HG02588 (cell line): ENCODE measurements around the gene CDT1.

Experiments
- ATAC-seq: cut with Tn5 transposase; IDR thresholded peaks from one replicate; pipeline ENCODE4 v1.9.1; 2021; ENCODE audit warnings: mild to moderate bottlenecking, moderate library complexity; ENCODE audit not compliant: unreplicated experiment

The CDT1 gene

DNA sequence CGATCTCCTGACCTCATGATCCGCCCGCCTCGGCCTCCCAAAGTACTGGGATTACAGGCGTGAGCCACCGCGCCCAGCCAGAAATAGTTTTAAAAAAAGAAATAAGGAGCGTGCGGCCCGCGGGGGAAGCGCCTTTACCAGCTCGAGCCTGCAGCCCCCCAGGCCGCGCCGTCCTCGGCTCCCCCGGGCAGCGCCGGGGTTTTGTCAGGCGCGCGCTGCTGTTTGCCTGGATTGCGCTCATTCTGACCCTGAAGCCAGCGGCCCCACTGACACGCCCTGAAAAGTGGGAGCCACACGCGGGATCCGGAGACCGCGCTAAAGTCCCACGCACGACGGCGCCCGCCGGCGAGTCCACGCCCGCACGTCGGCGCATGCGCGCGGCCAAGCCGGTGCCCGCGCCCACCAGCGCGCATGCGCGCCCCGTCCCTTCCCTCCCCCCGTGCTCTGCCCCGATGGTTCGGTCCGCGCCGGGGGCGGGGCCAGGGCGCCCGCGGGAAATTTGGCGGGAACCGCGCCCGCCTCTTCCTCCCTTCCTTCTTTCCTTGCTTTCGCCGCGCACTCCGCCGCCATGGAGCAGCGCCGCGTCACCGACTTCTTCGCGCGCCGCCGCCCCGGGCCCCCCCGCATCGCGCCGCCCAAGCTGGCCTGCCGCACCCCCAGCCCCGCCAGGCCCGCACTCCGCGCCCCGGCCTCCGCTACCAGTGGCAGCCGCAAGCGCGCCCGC, at the start of gene CDT1:
CDT1 (plus strand) TSS at position 526 of the 724 bp plus-strand sequence; CDS start at position 569, 43 bp downstream.
- peak; percentile 62 for ATAC-seq

DNA sequence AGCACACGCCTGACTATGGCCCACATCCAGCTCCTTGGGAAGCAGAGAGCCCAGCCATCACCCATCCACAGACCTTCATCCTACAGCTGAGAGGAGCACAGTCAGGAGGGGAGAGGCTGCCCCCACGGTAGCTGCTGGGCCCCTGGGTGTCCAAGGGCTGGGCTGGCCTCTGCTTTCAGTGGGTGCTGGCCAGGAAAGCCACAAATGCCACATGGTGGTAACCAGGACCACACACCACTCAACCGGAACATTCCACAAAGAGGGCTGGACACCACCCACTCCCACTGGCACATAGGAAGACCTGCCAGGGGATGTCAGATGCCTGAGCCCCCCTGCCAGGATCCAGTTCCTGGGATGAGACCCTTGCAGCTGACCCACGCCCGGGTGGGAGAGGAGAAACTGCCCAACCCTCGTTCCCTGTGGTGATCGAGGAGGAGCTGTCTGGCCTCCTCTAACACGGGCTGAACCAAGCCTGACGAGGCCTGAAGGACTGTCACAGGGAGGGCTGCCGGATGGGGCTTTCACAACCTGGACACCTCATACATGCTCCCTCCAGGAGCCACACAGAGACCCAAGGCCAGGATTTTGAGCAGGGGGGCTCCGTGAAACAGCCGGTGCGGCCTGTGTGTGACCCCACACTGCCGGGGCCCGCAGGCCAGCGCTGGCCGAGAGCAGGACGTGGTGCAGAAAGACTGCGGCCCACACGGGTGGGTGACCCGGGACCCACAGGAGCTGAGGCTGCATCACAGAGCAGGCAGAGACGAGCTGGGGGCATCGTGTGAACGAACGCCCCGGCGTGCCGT, 49.3 kb upstream of the CDT1 start:
- ATAC-seq, result no peak

DNA sequence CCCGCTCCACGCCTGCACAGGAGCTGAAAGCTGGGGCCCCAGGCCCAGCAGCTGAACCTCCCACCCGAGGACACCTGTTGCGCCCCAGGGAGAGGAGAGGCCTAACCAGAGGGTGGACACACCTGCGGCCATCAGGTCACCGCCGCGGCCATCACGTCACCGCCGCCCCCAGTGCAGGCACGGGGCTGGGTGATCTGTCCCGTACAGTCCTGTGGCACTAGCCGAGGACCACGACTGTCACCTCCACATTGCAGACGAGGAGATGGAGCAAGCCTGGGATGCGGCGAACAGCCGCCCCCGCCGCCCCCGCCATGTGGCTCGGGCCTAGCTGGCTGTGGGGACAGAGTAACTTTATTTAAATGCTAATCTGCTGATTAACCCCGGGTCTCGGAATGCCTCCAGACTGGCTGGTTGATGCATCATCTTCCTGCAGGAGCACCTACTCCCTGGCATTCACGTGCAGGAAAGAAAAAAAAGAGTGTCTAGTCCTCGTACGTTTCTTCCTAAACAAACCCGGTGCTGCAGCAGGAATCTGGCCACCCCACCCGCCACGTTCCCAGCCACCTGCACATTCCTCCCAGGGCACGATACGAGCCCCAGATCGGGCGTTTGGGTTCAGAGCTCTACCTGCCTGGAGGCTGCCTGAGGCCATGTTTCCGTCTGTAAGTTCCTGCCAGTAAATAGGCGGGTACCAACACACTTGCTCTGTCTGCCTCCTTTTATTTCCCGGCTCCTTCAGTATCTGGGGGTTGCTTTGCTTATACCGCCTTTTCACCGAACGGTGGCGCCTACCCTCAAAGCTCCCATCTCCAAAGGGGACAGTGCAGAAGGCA, 48.5 kb upstream of the CDT1 start:
- no peak for ATAC-seq

DNA sequence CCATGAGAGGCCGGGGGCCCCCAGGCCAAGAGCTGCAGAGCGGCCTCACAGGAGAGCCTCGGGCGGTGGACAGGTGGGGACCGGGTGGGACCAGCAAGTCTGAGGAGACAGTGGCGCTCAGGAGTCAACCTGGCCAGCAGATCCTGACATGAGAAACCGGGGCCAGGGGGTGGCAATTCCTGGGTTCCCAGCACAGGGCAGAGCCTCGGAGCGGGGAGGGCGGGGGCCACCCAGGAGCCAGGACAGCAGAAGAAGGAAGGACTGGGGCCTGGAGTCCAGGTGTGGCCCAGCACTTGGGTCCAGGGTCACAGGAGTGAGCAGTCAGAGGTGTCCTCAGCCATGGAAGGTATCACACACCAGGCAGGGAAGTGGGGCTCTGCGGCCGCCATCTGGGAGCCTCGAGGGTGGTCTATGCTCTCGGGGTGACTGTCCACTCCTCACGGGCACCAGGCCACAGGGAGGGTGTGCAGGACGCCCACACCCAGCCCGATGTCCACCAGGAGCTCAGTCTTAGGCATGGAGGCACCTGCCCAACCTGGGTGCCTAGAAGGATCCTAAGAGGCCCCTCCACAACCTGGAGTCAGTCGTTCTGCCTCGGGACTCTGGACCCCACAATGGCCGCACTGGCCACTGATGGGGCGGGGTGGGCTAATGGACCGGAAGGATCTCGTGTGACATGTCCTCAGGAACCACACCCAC, 47.7 kb upstream of the CDT1 start:
- no peak for ATAC-seq

DNA sequence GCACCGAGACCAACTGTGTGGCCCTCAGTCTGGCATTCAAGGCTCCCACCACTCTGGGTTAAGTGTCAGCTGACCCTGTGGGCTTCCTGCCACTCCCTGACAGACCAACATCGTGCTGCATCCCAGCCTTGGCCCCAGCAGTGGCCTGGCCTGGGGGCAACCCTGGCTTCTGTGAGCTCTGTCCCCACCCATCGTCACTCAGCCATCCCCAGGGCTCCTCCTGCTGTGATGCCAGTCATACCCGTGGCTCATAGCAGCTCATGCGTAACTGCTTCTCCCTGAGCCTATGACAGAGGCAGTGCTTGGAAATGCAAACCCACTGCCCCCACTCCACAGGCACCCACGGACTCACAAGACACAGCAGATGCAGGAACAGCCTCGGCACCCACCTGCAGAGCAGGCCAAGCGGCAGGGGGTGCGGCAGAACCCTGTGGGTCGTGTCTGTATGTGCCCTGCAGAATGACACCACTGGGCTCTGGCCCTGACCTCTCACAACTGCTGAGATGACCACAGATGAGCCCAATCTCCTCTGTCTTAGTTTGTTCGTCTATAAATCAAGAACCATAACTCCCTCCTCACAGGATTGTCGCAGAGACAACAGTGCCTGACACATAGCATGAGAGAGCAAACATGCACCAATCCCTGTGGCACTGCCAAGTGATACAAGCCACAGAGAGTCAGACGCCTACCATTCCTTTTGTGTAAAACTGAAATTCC, 45.2 kb upstream of the CDT1 start:
- no peak for ATAC-seq

DNA sequence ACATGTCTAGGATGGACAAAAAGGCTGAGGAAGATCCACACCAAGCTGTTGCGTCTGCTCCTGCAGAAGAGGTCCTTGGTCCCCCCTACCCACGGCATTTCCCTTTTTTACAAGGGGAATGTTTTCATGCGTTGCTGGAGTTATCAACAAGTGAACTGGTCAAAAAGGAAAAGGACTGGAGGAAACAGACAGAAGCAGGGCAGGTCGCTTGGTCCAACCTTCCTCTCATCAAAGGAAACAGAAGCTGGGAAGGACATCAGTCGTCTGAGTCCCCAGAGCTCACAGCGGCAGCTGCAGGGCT, 44.7 kb upstream of the CDT1 start:
- no peak for ATAC-seq

DNA sequence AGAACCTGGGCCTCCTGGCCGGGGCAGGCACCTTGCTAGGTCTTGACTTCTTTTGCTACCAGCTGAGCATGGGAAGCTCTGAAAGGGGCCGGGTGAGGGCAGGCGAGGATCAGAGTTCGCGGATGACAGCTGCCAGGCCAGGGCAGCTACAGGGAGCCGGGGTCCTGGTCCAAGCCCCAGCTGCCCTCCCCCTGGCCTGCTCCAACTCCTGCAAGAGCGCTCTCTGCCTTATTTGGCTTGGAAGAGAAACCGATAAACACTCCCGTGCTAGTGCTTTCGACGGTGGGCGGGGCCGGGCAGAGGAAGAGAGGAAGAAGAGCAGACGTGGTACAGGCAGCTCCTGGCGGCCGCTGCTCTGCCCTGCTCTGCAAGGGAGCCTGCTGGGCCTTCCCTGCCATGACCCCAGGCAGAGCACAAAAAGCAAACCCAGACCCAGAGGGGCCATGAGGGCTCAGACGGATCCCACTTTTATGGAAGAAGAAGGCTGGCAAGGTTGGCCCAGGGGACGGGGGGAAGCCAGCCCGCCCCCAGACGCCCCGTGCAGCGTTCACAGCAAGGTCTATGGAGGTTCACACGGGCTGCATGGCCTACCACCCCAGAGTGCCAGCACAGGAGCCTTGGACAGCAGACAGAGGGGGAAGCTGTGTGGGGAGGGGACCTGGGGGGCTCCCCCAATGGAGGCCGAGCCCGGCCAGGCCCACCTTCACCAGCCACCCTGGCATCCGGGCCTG, 44.2 kb upstream of the CDT1 start:
- no peak for ATAC-seq

DNA sequence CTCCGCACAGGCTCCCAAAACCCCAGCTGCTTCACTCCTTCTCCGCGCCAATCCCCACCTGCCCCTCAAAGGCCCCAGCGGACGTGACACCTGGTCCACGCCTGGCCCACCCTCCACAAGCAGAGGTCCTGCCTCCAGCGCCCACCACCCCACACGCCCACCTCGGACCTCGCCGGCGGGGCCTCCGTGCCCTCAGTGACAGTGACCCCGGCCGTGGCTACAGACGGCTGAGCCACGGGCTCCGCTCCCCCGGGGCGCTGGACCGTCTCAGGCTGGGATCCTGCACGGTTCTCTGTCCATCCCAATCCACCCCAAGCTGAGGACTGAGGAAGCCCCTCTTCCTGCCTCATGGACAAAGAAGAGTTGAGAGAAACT, 43.6 kb upstream of the CDT1 start:
- no peak for ATAC-seq

DNA sequence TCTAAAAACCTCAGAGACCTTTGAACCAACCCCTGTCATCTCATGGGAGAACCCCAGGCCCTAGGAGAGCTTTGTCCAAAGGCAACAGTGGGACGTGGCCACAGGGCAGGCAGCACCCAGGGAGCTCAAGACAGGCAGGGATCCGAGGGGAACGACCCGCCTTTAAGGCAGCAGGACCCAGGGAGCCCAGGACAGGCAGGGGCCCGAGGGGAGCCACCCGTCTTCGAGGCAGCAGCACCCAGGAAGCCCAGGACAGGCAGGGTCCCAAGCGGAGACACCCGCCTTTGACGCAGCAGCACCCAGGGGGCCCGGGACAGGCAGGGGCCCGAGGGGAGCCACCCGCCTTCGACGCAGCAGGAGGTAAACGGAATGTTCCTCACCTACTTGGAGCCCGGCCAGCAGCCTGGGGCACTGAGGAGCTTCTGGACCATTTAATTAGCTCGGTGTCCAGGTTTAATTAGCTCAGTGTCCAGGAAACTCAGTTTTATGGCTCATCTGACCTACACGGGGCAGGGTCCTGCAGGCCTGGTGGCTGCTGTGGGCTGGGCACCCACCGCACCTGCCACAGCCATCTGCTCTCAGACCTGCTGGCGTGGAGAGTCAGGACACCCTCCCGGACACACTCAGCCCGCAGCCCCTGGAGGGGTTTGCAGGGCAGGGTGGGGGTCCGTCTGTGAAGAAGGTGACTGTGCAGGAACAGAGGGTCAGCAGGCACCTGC, 43.0 kb upstream of the CDT1 start:
- ATAC-seq, result no peak

DNA sequence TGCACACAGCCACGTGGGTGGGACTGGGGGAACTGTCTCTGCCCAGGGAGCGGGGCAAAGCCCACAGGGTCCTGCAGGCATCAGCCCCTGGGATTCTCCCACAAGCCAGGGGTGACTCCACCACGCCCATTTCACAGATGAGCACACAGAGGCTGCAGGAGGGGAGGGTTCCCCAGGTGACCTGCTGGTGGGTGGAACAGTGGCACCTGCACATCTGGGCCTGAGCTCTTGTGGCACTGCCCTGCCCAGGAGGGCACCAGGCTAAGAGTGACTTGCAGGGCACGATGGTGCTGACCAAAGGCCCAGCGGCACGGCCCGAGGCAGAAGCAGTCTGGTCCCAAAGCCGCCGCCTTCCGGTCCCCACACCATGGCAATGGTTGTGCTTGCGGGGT, 42.5 kb upstream of the CDT1 start:
- ATAC-seq, result no peak

DNA sequence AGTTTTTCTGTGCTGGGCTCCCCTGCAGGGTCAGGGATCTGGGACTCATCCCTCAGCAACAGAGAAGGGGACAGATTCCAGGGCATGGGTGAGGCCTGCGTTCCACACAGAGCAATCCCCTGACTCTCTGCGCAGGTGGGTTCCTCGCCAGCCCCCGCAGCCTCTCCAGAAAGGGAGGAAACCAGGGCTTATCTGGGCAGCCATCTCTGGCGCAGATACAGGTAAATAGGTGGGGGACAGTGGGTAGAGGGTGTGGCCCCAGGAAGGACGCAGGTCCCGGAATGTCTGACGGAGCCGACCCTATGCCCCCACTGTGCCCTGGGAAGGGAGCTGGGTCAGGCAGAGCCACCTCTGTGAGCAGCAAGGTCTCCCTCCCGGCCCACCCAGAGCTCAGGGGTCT, 41.8 kb upstream of the CDT1 start:
- ATAC-seq, result no peak

DNA sequence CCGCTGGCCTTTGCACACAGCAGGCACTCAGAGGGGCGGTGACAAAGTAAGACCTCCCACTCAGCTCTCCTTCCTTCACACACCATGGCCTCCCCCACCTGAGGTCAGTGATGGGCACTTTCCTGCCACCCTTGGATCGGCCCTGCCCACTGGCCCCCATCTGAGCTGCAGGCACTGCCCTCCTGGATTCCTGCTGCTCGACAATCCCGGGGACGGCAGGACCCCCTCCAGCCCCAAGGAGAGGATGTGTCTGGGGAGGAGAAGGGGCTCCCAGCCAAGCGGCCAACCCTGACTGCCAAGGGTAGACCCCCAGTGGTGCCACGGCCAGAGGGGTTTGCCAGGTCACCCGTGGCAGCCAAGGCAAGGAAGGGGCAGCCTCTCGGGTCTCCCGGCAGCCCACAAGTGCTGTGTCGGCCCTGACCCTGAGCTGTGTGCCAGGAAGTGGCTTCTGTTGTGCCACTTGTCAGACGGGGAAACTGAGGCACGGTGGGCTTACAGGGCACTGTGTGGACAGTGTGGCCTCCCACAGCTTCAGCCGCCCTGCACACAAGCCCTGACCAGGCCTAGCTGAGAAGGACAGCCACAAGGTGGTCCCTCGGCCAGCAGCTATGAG, 41.2 kb upstream of the CDT1 start:
- ATAC-seq, result no peak

DNA sequence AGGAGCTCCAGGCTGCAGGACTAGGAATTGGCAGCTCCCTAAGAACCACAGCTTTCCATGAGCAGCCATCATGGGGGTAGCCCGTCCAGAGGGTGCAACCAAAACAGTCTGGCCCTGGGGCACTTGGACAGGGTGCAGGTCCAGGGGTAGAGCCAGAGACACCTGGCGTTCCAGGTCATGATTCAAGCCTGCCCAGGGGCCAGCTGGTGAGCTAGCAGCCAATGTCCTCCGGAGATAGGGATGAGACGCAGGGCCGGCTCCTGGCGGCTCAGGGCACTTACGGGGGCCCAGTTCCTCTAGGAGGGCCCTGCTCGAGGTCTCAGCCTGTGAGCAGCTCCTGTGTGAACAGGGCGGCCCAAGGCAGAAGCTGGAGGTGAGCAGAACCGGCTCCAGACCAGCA, 40.6 kb upstream of the CDT1 start:
- no peak for ATAC-seq

DNA sequence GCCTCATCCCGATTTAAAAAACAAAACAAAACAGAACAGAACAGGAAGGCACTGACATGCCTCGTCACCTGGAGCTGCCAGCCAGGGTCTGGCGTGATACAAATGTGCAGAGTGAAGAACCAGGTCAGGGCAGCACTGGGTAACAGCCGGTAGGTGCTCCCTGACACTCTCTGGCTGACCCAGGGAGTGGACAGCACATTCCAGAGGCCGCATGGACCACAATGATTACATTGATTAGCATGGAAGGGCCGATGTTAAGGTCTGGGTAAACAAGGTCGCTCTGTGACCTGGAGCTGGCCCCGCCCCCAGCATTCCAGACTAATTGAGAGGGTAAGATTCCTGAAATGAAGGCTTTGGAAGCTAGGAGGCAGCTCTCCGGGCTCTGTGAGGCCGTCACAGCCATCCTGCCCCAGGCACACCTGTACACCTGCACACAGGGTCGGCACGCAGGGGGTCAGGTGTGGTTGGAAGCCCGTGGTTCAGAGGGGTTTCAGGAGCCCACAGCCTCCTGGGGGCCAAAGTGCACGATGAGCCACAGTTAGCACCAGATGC, 40.0 kb upstream of the CDT1 start:
- no peak for ATAC-seq

DNA sequence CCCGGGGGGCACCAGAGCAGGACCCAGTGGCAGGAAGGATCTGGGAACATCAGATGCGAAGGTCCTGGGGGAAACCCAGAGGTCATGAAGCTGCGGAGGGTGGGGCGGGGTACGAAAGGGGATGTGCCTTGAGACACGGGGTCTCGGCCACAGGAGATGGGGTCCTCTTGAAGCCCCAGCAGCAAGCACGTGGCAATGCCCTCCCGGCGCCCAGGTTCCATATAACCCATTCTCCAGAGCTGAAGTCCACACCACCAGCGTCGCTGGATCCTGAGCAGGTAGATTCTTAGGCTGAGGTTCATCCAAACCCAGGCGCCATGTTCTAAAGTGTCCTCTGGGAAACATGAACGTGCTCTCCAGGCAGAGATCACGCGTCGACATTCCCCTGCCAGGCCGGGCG, 39.5 kb upstream of the CDT1 start:
- ATAC-seq, result no peak

DNA sequence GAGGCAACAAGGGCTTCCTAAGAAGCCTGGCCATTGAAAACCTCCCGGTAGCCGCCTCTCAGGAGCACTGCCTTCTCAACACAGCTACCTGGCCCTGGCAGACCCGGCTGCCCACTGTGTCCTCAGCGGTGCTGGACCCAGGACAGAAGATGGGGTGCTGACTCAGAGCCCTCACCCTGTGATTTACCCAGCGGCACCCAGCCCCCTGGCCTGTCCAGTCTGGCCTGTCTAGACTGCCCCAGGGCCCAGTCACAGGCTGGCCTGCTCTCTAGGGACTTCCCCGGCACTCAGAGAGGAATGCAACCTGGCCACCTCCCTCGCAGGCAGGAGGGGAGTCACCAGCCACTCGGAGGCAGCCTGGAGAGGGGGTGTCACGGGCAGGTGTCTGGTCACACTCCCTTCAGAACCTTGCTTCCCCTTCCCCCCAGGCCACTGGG, 38.7 kb upstream of the CDT1 start:
- ATAC-seq, result no peak

DNA sequence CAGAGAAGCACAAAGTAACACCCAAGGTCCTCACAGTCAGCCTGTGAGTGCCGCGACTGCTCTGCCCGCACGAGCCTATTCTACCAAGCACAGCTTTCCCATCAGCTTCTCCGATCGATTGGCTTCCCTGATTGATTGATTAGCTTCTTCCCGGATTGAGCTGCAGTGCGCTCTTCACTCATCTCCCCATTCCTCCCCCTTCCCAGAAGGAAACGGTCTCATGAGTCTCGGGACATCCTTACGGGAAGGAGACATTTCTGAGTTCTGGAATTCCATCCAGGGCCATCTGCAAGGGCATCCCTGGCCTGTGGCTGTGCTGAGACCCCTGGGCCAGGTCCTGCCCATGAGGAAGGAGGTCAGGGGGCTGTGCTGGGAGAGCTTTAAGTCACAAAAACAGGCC, 36.6 kb upstream of the CDT1 start:
- no peak for ATAC-seq

DNA sequence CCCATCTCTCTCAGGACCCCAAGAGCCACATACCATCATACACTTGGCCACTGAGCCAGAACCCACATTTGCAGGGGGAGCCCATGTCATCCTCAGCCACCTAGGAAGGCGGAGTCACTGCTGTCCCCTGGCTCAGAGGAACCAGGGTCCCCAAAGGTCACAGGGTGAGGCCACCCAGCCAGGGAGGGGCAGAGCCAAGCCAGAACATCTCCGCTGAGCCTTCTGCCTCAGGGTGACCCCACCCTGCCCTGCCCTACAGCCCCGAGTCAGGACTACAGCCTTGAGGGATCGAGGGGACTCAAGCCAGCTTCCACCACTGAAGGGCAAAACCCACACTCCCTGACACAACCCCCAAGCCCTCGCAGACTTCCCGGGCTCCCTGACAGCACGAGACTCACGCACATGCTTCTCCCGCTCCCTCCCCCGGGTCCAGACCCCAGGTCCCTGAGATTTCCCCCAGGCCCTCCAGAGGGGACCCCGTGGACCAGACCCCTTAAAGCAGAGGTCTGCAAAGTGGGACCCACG, 36.0 kb upstream of the CDT1 start:
- no peak for ATAC-seq
